HG03520 (cell line): ENCODE data around the gene FGR.
"Not testable (repeated sequence)": the region's sequence is repeated elsewhere in the genome, so short reads cannot be mapped to it uniquely, and the experiment has no call there.

ENCODE experiments used
- ATAC-seq: cut with Tn5 transposase; IDR thresholded peaks from one replicate; pipeline ENCODE4 v1.9.1; 2021; ENCODE audit warnings: mild to moderate bottlenecking, moderate library complexity; ENCODE audit not compliant: unreplicated experiment

The FGR gene

DNA sequence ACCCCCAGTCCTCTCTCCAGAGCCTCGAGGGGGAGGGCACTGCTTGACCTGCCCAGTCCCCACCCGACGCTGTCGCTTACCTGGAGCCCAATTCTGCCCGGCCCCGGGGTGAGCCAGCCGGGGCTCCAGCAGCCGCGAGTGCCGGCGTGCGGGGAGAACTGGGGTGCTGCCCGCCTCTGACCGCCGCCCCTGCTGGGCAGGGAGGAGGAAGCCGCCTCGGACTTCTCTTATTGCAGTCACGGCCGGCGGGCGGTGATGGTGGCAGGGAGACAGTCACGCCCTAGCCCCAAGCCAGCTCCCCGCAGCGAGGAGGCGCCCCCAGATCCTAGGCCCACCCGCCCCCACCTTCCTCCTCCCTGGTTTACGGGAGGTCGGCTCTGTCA is at the start of gene FGR:
FGR (minus strand) TSS at position 201 of the 383 bp plus-strand sequence. CDS start 11,269 bp downstream, outside the sequence.
- ATAC-seq, result no peak

- no peak for ATAC-seq
These were observed 49.2 kb upstream of the FGR start for GRCh38 chr1:27684176-27684575.

GRCh38 chr1:27682351-27682944 is 47.5 kb upstream of the FGR start:
- ATAC-seq, result no peak

GRCh38 chr1:27681580-27681979 is 46.6 kb upstream of the FGR start:
- ATAC-seq, result not testable (repeated sequence)

DNA sequence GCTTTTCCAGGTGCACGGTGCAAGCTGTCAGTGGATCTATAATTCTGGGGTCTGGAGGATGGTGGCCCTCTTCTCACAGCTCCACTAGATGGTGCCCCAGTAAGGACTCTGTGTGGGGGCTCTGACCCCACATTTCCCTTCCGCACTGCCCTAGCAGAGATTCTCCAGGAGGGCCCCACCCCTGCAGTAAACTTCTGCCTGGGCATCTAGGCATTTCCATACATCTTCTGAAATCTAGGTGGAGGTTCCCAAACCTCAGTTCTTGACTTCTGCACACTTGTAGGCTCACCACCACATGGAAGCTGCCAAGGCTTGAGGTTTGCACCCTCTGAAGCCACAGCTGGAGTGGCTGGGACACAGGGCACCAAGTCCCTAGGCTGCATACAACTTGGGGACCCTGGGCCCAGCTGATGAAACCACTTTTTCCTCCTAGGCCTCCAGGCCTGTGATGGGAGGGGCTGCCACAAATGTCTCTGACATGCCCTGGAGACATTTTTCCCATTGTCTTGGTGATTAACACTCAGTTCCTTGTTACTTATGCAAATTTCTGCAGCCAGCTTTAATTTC is 45.3 kb upstream of the FGR start:
- ATAC-seq, result not testable (repeated sequence)

DNA sequence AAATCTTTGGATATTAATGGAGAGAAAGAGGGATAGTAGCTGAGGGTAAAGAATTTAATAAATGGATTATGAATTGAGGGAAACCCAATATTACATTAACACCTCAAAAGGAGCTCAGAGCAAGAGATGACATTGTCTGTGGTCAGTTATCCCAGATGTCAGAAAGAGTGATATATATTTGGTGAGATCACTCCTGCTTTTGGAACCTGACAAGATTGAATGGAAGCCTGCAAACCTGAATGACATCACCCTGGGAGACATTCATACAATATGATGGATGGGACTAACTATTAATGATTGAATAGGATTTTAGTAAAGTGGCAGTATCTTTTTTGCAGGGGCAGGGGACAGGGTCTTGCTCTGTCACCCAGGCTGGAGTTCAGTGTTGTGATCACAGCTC is 43.8 kb upstream of the FGR start:
- no peak for ATAC-seq

DNA sequence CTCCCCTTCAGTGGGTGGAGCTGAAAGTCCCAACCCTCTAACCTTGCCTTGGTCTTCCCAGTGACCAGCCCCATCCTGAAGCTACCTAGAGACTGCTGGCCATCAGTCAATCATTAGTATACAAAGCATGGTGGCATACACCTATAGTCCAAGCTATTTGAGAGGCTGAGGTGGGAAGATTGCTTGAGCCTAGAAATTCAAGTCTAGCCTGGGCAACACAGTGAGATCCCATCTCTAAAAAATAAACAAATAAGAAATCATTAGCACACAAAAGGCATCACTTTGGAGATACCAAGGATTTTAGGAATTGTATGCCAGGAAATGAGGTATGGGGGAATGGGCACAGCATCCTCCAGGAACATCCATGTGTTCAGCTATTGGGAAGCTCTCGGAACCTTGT is 41.4 kb upstream of the FGR start:
- ATAC-seq, result no peak

DNA sequence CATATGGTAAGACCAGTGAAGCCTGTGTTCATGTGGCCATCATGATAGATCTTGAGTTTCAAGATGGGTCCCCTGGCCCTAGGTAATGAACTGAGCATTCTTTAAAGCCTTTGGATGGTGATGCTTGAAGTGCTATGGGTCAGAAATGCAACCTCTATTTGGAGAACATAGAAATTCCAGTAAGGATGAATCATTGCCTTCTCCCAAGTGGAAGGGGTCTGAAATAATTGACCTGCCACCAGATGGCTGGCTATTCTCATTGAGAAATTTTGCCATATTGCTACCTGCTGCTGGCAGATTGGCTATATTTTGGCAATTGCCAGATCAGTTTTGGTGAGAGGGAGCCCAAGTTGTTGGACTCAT is 37.7 kb upstream of the FGR start:
- no peak for ATAC-seq

DNA sequence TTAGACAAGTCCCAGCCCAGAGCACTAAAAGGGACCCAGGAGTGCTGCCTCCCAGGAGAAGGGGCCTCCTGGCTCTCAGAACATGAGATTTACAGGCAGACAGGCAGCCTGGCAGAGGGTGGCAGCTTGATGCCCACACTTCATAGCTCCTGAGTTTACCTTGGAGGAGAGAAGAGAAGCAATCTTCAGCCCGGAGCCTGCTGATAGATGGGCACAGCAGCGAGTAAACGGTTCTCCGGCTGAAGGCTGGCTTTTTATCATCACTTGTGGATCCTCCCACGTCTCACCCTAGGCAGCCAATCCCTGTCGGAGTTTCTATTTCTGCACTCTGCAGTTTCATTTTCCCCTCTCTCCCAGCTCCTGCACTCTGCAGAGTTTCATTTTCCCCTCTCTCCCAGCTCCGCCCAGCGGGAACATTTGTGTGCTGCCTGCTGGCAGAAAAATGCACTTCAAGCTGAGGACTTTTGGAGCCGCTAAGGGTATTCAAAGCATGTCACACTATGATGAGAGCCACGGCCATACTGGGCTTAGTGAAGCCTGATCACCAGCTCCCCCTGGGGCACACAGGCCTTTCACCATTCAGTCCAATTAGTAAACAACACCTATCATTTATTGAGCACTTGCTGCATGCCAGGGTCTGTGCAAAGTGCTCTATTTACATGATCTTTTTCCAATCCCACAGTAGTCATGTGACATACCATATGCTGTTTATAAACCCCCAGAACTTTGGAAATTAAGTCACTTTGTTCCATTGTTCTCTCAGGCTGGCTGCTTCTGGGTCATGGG is 37.2 kb upstream of the FGR start, which contains the start of gene IFI6:
IFI6 (minus strand) TSS at position 229 of the 786 bp plus-strand sequence. CDS start 2,878 bp downstream, outside the sequence.
- ATAC-seq, result no peak

DNA sequence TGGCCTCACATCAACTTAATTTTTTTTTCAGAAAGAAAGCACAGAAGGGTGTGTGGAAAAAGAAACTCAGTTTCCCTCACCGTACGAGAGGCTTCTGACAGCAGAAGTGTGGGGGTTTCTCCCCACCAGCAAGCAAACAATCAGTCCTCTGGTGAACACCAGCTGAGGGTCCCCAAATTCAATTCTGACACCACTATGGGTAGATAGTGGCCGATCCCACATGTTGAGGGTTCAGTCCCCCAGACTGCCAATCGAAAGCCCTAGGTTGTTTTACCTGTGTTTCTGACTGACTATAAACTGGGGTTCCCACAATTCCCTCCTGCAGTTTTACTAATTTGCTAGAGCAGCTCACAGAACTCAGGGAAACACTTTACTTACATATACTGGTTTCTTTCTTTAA is 34.9 kb upstream of the FGR start:
- ATAC-seq, result no peak

GRCh38 chr1:27668808-27669723 is 34.1 kb upstream of the FGR start:
- ATAC-seq, result no peak

- no peak for ATAC-seq
These were observed 33.3 kb upstream of the FGR start for GRCh38 chr1:27668121-27668807.

GRCh38 chr1:27666791-27667254 is 31.8 kb upstream of the FGR start:
- no peak for ATAC-seq

DNA sequence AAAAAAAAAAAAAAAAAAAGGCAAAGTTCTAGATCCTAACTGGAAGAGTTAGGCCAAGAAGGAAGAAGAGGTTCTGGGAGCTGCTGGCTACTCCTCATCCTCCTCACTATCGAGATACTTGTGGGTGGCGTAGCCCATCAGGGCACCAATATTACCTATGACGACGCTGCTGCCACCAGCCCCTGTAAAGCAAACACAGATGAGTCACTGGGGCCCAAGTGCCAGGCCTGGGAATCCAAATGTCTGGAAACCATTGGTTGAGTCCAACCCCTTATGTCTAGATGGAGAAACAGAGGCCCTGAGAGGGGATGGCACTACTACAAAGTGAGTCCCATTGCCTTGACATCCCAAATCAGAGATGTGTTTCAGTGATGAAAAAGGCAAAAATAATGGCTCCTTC is 31.3 kb upstream of the FGR start:
- no peak for ATAC-seq

GRCh38 chr1:27665016-27665651 is 30.1 kb upstream of the FGR start:
- ATAC-seq, result no peak

GRCh38 chr1:27664291-27664690 is 29.3 kb upstream of the FGR start:
- ATAC-seq, result no peak

GRCh38 chr1:27662707-27663393 is 27.9 kb upstream of the FGR start:
- ATAC-seq, result no peak

DNA sequence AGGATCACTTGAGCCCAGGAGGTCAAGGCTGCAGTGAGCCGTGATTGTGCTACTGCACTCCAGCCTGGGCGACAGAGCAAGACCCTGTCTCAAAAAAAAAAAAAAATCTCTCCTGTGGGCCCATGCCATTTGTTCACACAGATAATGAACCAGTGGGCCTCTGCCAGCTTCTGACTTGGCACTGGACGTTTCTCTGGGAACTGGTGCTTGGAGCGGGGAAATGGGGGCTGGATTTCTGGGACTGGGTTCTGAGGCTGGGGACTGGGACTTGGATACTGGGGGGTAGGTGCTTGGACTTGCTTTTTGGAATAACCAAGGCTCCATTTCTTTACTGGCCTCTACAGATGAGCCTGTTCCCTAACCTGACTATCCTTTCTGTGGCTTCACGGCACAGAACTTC is 27.3 kb upstream of the FGR start:
- no peak for ATAC-seq

DNA sequence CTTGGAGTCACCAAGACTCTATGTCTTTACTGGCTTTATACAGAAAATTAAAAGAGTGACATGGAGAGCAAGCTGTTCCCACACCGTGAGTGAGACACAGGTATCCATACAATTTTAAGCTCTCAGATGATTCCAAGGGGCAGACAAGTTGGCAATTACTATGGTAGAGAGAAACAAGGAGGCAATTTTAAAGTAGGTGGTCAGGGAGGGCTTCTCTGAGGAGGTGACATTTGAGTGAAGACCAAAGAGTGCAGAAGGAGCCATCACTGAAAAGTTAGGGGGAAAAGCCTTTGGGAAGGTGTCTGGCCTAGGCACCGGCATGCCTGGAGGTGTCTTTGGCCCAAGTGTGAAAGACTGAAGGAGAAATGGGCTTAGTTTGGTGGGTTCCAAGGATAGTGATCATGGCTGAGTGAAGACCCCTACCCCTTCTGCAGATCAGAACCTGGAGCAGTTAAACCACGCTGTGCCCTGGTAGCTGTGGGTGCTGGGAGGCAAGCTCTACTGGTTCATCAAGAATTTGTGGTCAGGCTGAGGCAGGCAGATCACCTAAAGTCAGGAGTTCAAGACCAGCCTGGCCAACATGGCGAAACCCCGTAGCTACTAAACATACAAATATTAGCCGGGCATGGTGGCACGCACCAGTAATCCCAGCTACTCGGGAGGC is 26.6 kb upstream of the FGR start:
- no peak for ATAC-seq
